HG02938 (cell line): ENCODE measurements around the gene SRP9.
"Not testable (repeated sequence)": the region's sequence is repeated elsewhere in the genome, so short reads cannot be mapped to it uniquely, and the experiment has no call there.

Source experiments
- ATAC-seq: cut with Tn5 transposase; IDR thresholded peaks from one replicate; pipeline ENCODE4 v1.9.1; 2021; ENCODE audit warnings: mild to moderate bottlenecking, moderate library complexity; ENCODE audit not compliant: unreplicated experiment

Gene SRP9

GRCh38 chr1:225813214-225813964 lies 35.8 kb downstream of the SRP9 start:
- no peak for ATAC-seq

GRCh38 chr1:225814381-225814780 lies 36.8 kb downstream of the SRP9 start:
- ATAC-seq = no peak

GRCh38 chr1:225815090-225815489 lies 37.5 kb downstream of the SRP9 start:
- ATAC-seq = not testable (repeated sequence)

- no peak for ATAC-seq
Measured at GRCh38 chr1:225815526-225816178, 38.0 kb downstream of the SRP9 start.

GRCh38 chr1:225816643-225817538 lies 39.3 kb downstream of the SRP9 start:
- ATAC-seq = no peak

- no peak for ATAC-seq
Measured at GRCh38 chr1:225817611-225818061, 40.0 kb downstream of the SRP9 start.

- ATAC-seq = no peak
Measured at GRCh38 chr1:225818229-225818628, 40.6 kb downstream of the SRP9 start.

GRCh38 chr1:225819346-225820192 lies 41.9 kb downstream of the SRP9 start:
- ATAC-seq = no peak

GRCh38 chr1:225820522-225821120 lies 43.0 kb downstream of the SRP9 start:
- ATAC-seq = no peak

GRCh38 chr1:225822655-225823403 lies 45.2 kb downstream of the SRP9 start:
- no peak for ATAC-seq

- ATAC-seq = no peak
Measured at GRCh38 chr1:225823811-225824261, 46.2 kb downstream of the SRP9 start.

- ATAC-seq = no peak
Measured at GRCh38 chr1:225824533-225824941, 46.9 kb downstream of the SRP9 start.

GRCh38 chr1:225825078-225825477 lies 47.5 kb downstream of the SRP9 start:
- ATAC-seq = no peak

GRCh38 chr1:225825607-225826007 lies 48.0 kb downstream of the SRP9 start:
- ATAC-seq = no peak

GRCh38 chr1:225827076-225827475 lies 49.5 kb downstream of the SRP9 start:
- ATAC-seq = no peak

- no peak for ATAC-seq
Measured at GRCh38 chr1:225828706-225829345, 51.2 kb downstream of the SRP9 start.

GRCh38 chr1:225830841-225831240 lies 53.2 kb downstream of the SRP9 start:
- ATAC-seq = no peak

GRCh38 chr1:225834417-225835329 lies 57.0 kb downstream of the SRP9 start:
- ATAC-seq = no peak
